ENCODE results near the gene TAMALIN. TPM values are rescaled to one million over a fixed set of nuclear protein-coding genes. Genes with fewer than 3 reads are reported as not detected.

TAMALIN gene
- total and polyA plus RNA-seq, 9 donors = 17.0 to 25.1 (median 19.0) TPM

GRCh38 chr12:52033446-52034140, 26.8 kb downstream of the TAMALIN start:
- peak overlapping the region; percentile 25 for H3K4me3 ChIP-seq (ENCODE audit: low read length)
- WGBS (ENCODE audit: insufficient coverage) = 36% methylated on average over 9 of the region's 13 CpGs
- H3K4me1 ChIP-seq (ENCODE audit: control insufficient read depth, insufficient read depth, low read length) = peaks cover 73% of the 10 kb centered on the region
- H3K27ac ChIP-seq (ENCODE audit: low read length) = peak overlapping the region; percentile 87
- H3K9me3 ChIP-seq (replicated peaks; ENCODE audit: control insufficient read depth, low read depth, low read length) = no peaks in the 10 kb centered on the region
- H3K27me3 ChIP-seq (ENCODE audit: control insufficient read depth, insufficient read depth, low read length) = peaks cover 25% of the 10 kb centered on the region
- DNase-seq = no peak
- no peaks in the 10 kb centered on the region for H3K36me3 ChIP-seq (ENCODE audit: control insufficient read depth, insufficient read depth, low read length)

DNA sequence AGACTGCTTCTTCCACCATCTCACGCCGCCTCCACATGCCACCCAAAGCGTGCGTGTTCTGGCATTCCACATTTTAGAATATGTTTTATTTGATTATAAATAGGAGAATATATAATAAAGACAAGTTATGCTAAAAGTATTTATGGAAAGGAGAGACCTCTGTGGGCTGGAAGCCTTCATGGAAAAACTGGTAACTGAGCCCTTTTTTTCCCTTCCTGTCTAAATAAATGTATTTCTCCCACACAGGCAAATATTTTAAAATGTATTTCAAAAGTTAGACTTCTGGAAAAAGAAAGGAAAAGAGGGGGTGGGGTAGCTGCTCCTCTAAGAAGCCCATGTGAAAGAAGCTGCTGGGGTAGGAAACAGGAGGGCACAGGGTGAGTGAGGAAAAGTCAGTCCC, 28.4 kb downstream of the TAMALIN start:
- H3K27ac ChIP-seq (ENCODE audit: low read length) = peak overlapping the region; percentile 87
- peaks cover 26% of the 10 kb centered on the region for H3K27me3 ChIP-seq (ENCODE audit: control insufficient read depth, insufficient read depth, low read length)
- WGBS (ENCODE audit: insufficient coverage) = no CpG with 5 or more reads among the region's 4 CpGs
- H3K4me3 ChIP-seq (ENCODE audit: low read length) = no peak overlapping the region
- H3K4me1 ChIP-seq (ENCODE audit: control insufficient read depth, insufficient read depth, low read length) = peaks cover 63% of the 10 kb centered on the region
- H3K36me3 ChIP-seq (ENCODE audit: control insufficient read depth, insufficient read depth, low read length) = no peaks in the 10 kb centered on the region
- DNase-seq = peak; percentile 95
- H3K9me3 ChIP-seq (replicated peaks; ENCODE audit: control insufficient read depth, low read depth, low read length) = no peaks in the 10 kb centered on the region

- peaks cover 61% of the 10 kb centered on the region for H3K4me1 ChIP-seq (ENCODE audit: control insufficient read depth, insufficient read depth, low read length)
- H3K4me3 ChIP-seq (ENCODE audit: low read length) = no peak overlapping the region
- WGBS (ENCODE audit: insufficient coverage) = no CpG with 5 or more reads among the region's 2 CpGs
- no peak for DNase-seq
- no peaks in the 10 kb centered on the region for H3K9me3 ChIP-seq (replicated peaks; ENCODE audit: control insufficient read depth, low read depth, low read length)
- H3K27me3 ChIP-seq (ENCODE audit: control insufficient read depth, insufficient read depth, low read length) = peaks cover 26% of the 10 kb centered on the region
- H3K27ac ChIP-seq (ENCODE audit: low read length) = peak overlapping the region; percentile 87
- no peaks in the 10 kb centered on the region for H3K36me3 ChIP-seq (ENCODE audit: control insufficient read depth, insufficient read depth, low read length)
Measured at GRCh38 chr12:52035926-52036325, 29.2 kb downstream of the TAMALIN start.

- WGBS (ENCODE audit: insufficient coverage) = 9% methylated on average over 44 of the region's 53 CpGs
- H3K36me3 ChIP-seq (ENCODE audit: control insufficient read depth, insufficient read depth, low read length) = no peaks in the 10 kb centered on the region
- no peaks in the 10 kb centered on the region for H3K9me3 ChIP-seq (replicated peaks; ENCODE audit: control insufficient read depth, low read depth, low read length)
- peak overlapping the region; percentile 87 for H3K27ac ChIP-seq (ENCODE audit: low read length)
- peaks cover 66% of the 10 kb centered on the region for H3K4me1 ChIP-seq (ENCODE audit: control insufficient read depth, insufficient read depth, low read length)
- peak overlapping the region; percentile 39 for H3K4me3 ChIP-seq (ENCODE audit: low read length)
- DNase-seq = peak; percentile 96
- peaks cover 26% of the 10 kb centered on the region for H3K27me3 ChIP-seq (ENCODE audit: control insufficient read depth, insufficient read depth, low read length)
Measured at GRCh38 chr12:52036587-52037171, 29.9 kb downstream of the TAMALIN start.

DNA sequence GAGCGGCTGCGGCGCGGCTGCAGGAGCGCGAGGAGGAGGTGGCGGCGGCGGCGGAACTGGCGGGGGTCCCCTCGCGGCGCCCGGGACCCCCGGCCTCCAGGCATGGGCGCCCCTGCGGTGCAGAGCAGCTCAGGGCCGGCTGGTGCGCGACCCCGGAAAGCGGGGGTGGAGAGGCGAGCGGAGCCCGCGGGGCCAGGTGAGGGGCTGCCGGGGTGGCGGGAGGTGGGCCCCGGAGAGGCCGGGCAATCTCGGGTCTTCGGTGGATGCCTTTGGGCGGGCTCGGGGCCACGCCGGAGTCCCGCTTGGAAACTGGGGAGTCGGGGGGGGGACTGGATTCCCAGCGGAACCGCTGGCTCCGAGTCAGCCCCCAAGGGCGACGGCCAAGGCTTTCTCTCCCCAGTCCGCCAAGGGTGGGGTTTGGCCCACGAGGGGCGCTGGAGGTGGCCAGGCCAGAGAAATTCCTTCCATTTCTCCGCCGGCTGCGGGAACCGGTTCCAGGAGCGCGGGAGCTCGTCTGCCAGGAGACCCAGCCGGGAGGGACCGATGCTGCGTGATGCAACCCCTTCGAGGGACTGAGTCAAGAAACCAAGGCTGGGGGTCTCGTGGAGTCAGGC, 30.6 kb downstream of the TAMALIN start:
- Histone ChIP-seq H3K27ac (ENCODE audit: low read length) (peak overlapping the region; percentile 60), H3K4me3 (ENCODE audit: low read length) (peak overlapping the region; percentile 67), H3K4me1 (ENCODE audit: control insufficient read depth, insufficient read depth, low read length) (peaks cover 66% of the 10 kb centered on the region), H3K36me3 (ENCODE audit: control insufficient read depth, insufficient read depth, low read length) (no peaks in the 10 kb centered on the region), H3K27me3 (ENCODE audit: control insufficient read depth, insufficient read depth, low read length) (peaks cover 26% of the 10 kb centered on the region), H3K9me3 (replicated peaks; ENCODE audit: control insufficient read depth, low read depth, low read length) (no peaks in the 10 kb centered on the region)
- DNase-seq = peak; percentile 83
- under 1% methylated on average over 56 of the region's 59 CpGs for WGBS (ENCODE audit: insufficient coverage)

DNA sequence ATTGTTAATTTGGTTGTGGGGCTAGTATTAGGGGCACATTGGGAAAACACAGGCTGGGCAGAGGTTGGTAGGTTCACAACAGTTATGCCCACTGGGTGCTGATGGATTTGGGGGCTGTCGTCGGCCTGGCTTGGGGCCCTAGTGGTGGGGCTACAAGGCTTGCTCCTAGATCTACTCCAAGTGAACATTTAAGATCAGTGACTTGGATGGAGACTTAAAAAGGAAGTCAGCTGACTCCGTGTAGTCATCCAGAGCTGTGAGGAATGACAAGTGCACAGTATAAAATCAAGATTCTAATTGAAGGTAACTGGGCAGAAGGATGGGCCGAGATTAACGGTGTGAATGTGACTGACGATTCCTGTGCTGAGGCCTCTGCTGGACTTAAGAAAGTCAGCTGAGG, 31.7 kb downstream of the TAMALIN start:
- Histone ChIP-seq H3K27me3 (ENCODE audit: control insufficient read depth, insufficient read depth, low read length) (peaks cover 26% of the 10 kb centered on the region), H3K36me3 (ENCODE audit: control insufficient read depth, insufficient read depth, low read length) (no peaks in the 10 kb centered on the region), H3K9me3 (replicated peaks; ENCODE audit: control insufficient read depth, low read depth, low read length) (no peaks in the 10 kb centered on the region), H3K27ac (ENCODE audit: low read length) (peak overlapping the region; percentile 47), H3K4me3 (ENCODE audit: low read length) (no peak overlapping the region), H3K4me1 (ENCODE audit: control insufficient read depth, insufficient read depth, low read length) (peaks cover 69% of the 10 kb centered on the region)
- 69% methylated on average over 6 of the region's 6 CpGs for WGBS (ENCODE audit: insufficient coverage)
- peak; percentile 72 for DNase-seq

- Histone ChIP-seq H3K36me3 (ENCODE audit: control insufficient read depth, insufficient read depth, low read length) (no peaks in the 10 kb centered on the region), H3K4me1 (ENCODE audit: control insufficient read depth, insufficient read depth, low read length) (peaks cover 70% of the 10 kb centered on the region), H3K27me3 (ENCODE audit: control insufficient read depth, insufficient read depth, low read length) (peaks cover 11% of the 10 kb centered on the region), H3K27ac (ENCODE audit: low read length) (no peak overlapping the region), H3K9me3 (replicated peaks; ENCODE audit: control insufficient read depth, low read depth, low read length) (no peaks in the 10 kb centered on the region), H3K4me3 (ENCODE audit: low read length) (no peak overlapping the region)
- no peak for DNase-seq
- WGBS (ENCODE audit: insufficient coverage) = no CpG with 5 or more reads among the region's 3 CpGs
Measured at GRCh38 chr12:52041035-52041434, 34.3 kb downstream of the TAMALIN start.

DNA sequence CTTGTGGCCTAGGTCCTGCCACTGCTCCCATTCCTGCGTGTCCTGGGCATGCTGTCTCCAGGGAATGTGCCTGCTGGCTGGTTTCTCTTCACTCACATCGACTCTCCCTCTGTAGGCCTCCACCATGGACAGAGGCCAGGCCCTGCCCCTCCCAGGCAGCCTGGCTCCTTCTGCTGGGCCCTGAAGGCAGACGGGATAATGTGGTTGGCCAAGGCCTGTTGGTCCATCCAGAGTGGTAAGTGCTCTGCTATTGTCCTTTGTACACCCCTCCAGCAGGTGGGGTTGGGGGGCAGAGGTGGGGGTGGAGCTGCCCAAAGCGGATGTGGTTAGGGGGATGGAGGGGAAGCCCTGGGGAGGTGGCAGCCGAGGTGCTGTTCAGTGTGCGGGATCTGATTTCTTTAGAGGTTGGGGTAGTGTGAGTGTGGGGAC, 35.0 kb downstream of the TAMALIN start:
- DNase-seq = peak; percentile 63
- peak overlapping the region; percentile 42 for H3K27ac ChIP-seq (ENCODE audit: low read length)
- WGBS (ENCODE audit: insufficient coverage) = 68% methylated on average over 4 of the region's 6 CpGs
- no peak overlapping the region for H3K4me3 ChIP-seq (ENCODE audit: low read length)
- H3K4me1 ChIP-seq (ENCODE audit: control insufficient read depth, insufficient read depth, low read length) = peaks cover 66% of the 10 kb centered on the region
- no peaks in the 10 kb centered on the region for H3K36me3 ChIP-seq (ENCODE audit: control insufficient read depth, insufficient read depth, low read length)
- H3K9me3 ChIP-seq (replicated peaks; ENCODE audit: control insufficient read depth, low read depth, low read length) = no peaks in the 10 kb centered on the region
- H3K27me3 ChIP-seq (ENCODE audit: control insufficient read depth, insufficient read depth, low read length) = peaks cover 8% of the 10 kb centered on the region

DNA sequence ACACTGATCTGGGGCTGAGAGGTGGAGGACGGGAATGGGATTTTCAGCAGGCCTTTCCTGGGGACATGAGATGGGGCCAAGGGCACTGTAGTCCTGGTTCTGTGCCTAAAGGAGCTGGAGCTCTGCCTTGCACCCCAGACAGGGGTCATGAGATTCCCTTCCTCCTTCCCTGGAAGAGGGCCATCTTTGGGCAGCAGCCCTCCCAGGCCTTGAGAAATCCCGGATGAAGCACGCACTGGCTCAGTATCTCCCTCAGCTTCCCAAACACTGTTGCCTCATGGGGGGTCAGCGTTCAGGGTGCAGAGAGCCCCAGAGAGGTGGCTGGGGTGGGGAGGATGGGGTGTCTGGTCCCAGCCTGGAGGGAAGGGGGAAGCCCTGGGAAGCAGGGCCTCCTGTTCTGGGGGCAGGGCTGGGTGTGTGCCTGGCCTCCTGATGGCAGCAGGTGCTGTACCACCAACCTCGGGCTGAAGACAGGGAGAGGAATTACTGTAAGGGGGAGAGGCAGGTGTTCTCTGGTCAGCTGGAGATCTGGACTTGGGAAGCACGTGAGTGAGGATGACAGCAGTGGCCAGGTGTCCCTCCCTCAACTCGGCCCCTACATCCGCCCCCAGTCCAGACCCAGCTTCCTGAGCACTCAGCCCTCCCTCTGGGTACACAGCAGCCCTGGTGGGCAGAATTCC, 36.1 kb downstream of the TAMALIN start:
- 76% methylated on average over 3 of the region's 8 CpGs for WGBS (ENCODE audit: insufficient coverage)
- no peak overlapping the region for H3K4me3 ChIP-seq (ENCODE audit: low read length)
- H3K27me3 ChIP-seq (ENCODE audit: control insufficient read depth, insufficient read depth, low read length) = peaks cover 2% of the 10 kb centered on the region
- H3K9me3 ChIP-seq (replicated peaks; ENCODE audit: control insufficient read depth, low read depth, low read length) = no peaks in the 10 kb centered on the region
- no peaks in the 10 kb centered on the region for H3K36me3 ChIP-seq (ENCODE audit: control insufficient read depth, insufficient read depth, low read length)
- H3K4me1 ChIP-seq (ENCODE audit: control insufficient read depth, insufficient read depth, low read length) = peaks cover 58% of the 10 kb centered on the region
- H3K27ac ChIP-seq (ENCODE audit: low read length) = peak overlapping the region; percentile 93
- peak; percentile 76 for DNase-seq
